ENCODE measurements around the gene LSM2. TPM values are rescaled to one million over a fixed set of nuclear protein-coding genes. Genes with fewer than 3 reads are reported as not detected.
A peak's percentile ranks its signal among the peaks of the same experiment; 100 is the strongest.
"Not testable (repeated sequence)": the region's sequence is repeated elsewhere in the genome, so short reads cannot be mapped to it uniquely, and the experiment has no call there.

LSM2 gene
- polyA plus RNA-seq (2013, experiment 1 of 2; ENCODE audit: insufficient read length), result 70.0 TPM
- 54.2 TPM for polyA plus RNA-seq (2013, experiment 2 of 2; ENCODE audit: insufficient read length)

DNA sequence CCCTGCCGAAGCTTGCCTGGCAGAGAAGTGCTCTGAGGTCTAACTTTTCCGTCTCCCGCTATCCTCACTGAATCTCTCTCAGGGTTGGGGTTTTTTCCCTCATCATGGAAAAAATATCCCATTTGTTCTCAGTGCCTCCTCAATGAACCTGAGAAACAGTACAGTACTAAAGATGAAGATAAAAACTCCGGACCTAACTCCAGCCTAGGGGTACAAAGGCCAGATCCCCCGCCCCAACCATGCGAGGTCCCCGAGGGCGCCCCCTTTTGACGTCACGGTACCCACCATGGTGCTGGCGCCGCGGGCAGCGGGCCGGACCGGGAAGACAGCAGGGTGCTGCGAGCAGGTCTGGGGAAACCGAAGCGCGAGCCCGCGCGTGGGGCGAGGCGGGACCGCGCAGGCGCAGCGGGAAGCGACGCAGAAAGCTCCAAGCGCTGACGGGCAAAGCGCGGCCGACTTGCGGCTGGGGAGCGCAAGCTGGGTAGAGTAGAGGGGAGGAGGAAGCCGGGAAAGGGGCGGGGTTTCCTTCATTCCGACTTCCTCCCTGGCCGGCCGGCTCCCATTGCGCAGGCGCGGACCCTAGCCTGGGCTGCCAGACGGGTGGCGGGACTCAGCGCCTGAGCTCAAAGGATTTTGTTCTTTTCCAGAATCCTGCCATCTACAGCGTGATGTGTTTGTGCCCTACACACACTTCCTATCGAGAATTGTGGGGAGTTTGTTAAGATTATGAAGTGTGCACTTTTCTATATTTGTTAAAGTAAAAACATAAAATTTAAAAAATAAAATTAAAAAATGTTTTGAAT is at the start of gene LSM2:
LSM2 (minus strand) TSS at position 497 of the 803 bp plus-strand sequence; CDS start at position 288, 209 bp downstream.
- peak; percentile 95 for DNase-seq

DNA sequence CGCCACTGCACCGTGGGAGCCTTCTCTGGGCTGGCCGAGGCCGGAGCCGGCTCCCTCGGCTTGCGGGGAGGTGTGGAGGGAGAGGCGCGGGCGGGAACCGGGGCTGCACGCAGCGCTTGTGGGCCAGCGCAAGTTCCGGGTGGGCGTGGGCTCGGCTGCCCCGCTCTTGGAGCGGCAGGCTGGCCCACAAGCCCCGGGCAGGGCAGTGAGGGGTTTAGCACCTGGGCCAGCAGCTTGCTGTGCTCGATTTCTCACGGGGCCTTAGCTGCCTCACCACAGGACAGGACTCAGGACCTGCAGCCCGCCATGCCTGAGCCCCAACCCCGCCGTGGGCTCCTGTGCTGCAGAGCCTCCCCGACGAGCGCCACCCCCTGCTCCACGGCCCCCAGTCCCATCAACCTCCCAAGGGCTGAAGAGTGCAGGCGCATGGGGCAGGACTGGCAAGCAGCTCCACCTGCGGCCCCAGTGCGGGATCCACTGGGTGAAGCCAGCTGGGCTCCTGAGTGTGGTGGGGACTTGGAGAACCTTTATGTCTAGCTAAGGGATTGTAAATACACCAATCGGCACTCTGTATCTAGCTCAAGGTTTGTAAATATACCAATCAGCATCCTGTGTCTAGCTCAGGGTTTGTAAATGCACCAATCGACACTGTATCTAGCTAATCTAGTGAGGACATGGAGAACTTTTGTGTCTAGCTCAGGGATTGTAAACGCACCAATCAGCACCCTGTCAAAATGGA is 45.4 kb upstream of the LSM2 start:
- DNase-seq, result not testable (repeated sequence)

DNA sequence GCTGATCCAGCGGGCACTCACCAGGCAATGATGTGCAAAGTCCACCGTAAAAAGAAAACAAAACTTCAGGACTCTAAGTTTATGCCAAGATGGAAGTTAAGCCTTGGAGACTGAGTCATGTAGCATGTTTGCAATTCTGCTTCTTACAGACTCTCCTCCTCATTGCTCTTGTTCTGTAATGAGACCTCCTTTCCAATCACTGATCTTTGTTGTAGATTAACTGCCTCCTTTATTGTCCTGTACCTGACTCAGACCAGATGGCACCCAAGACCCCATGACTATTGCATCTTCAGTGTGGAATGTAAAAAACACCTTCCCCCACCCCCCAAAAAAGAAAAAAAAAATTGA is 44.7 kb upstream of the LSM2 start:
- no peak for DNase-seq

DNA sequence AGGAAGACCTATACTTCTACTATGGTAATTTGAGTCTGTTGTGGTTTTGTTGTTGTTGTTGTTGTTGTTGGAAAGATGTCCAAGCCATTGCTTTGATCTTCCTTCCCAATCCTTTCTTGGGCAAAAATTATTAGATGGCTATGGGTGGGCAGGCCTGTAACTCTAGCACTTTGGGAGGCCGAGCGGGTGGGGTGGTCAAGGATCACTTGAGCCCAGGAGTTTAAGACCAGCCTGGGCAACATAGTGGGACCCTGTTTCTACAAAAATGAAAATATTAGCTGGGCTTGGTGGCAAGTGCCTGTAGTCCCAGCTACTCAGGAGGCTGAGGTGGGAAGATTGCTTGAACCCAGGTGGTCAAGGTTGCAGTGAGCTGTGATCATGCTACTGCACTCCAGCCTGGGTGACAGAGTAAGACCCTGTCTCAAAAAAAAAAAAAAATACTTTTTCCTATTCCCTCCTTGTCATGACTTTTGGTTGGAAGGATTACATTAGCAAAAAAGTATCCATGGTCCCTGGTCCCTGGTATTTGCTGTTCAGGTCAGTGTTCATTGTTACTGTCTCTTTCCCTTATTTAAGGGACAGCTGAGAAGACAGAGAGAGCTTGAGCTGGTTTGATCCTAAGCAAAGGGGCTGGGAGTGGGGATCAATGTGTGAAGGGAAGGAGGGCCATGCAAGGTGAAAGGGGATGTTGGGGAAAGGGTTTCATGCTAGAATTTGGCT is 44.2 kb upstream of the LSM2 start:
- no peak for DNase-seq

DNA sequence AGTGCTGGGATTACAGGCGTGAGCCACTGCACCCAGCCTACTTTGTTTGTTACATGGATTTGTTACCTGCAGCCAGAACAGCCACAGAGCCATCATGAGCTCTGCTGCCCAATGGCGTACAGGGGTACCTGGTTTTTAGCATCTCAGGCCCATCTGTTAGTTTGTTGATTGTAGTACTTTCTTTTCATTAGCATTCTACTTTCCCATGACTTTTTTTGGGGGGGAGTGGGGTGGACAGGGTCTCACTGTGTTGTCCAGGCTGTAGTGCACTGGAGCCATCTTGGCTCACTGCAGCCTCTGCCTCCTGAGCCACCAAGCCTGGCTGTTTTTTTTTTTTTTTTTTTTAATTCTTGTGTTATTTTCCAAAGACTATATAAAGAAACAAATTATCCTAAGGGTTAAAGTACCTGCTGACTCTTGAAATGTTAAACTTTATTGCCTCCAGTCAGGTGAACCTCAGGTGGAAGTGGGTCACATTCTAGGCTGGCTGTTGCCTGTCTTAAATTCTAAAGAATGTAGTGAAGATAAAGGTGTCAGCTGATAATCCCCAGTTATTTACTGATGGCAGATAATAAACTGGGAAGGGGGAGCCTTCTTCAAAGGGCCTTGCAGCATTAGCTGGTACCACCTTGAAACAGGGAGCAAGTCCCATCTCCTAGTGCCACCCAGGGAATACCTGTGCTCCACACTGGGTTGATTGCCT is 40.7 kb upstream of the LSM2 start:
- DNase-seq, result no peak

DNA sequence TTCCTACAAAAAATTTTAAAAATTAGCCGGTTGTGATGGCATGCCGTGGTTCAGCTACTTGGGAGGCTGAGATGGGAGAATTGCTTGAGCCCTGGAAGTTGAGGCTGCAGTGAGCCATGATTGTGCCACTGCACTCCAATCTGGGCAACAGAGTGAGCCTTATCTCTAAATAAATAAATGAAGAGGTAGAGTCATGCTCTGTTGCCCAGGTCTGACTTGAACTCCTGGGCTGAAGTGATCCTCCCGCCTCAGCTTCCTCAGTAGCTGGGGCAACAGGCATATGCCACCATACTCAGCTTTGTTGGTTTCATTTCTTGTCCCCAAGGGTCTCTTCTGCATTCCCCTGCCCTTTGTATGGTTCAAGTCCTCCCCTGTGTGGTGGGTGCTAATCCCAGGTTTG is 37.7 kb upstream of the LSM2 start:
- DNase-seq, result no peak

DNA sequence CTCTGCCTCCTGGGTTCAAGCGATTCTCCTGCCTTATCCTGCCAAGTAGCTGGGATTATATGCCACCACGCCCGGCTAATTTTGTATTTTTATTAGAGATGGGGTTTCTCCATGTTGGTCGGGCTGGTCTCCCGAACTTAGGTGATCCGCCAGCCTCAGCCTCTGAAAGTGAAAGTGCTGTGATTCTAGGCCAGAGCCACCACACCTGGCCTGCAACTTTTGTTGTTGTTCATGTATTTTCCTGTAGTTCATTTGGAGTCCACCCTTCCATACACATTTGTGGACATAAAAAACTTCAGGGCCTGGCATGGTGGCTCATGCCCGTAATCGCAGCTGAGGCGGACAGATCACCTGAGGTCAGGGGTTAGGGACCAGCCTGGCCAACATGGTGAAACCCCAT is 35.3 kb upstream of the LSM2 start:
- no peak for DNase-seq

DNA sequence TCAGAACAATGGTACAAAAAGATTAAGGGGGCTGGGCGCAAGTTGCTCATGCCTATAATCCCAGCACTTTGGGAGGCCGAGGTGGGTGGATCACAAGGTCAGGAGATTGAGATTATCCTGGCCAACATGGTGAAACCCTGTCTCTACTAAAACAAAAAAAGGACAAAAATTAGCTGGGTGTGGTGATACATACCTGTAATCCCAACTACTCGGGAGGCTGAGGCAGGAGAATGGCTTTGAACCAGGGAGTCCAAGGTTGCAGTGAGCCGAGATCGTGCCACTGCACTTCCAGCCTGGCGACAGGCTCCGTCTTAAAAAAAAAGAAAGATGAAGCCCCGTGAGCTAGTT is 33.0 kb upstream of the LSM2 start:
- DNase-seq, result not testable (repeated sequence)

DNA sequence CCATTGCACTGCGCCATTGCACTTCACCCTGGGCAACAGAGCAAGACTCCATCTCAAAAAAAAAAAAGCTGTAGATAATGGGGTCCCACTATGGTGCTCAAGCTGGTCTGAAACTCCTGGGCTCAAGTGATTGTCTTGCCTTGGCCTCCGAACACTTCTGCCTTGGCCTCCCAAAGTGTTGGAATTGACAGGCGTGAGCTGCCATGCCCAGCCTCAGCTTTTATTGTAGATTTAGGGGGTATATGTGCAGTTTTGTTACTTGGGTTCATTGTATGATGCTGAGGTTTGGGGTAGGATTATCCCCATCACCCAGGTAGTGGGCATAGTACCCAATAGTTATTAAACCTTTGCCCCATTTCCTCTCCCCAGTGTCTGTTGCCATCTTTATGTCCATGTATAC is 32.2 kb upstream of the LSM2 start:
- DNase-seq, result no peak

DNA sequence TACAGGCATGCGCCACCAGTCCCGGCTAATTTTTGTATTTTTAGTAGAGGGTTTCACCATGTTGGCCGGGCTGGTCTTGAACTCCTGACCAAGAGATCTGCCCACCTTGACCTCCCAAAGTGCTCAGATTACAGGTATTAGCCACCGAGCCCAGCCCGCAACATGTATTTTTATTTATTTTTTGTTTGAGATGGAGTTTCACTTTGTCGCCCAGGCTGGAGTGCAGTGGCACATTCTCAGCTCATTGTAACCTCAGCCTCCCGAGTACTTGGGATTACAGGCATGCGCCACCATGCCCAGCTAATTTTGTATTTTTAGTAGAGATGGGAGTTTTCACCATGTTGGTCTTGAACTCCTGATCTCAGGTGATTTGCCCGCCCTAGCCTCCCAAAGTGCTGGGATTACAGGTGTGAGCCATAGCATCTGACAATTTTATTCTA is 31.4 kb upstream of the LSM2 start:
- not testable (repeated sequence) for DNase-seq

DNA sequence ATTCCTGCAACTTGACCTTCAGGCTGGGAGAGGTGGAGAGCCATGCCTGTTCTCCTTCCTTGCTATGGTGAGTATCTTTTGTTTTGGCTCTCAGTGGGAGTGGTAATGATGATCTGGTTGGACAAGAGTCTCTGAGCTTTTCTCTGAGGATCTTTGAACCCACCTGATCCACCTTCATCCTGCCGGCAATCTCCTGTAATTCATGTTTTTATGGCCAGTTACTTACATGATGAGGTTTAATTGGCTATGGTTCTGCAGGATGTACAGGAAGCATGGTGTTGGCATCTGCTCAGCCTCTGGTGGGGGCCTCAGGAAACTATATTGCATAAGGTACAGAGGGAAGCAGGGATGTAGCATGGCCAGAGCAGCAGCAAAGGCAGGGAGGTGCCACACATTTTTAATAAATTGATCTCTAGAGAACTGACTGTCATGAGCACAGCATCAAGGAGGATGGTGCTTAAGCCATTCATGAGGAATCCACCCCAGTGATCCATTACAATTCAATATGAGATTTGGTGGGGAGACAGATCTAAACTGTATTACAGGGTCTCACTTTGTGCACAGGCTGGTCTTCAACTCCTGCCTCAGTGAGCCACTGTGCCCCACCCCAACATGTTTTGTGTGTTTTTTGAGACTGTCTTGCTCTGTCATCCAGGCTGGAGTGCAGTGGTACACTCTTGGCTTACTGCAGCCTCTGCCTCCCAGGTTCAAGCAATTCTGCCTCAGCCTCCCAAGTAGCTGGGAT is 30.8 kb upstream of the LSM2 start:
- DNase-seq, result no peak

DNA sequence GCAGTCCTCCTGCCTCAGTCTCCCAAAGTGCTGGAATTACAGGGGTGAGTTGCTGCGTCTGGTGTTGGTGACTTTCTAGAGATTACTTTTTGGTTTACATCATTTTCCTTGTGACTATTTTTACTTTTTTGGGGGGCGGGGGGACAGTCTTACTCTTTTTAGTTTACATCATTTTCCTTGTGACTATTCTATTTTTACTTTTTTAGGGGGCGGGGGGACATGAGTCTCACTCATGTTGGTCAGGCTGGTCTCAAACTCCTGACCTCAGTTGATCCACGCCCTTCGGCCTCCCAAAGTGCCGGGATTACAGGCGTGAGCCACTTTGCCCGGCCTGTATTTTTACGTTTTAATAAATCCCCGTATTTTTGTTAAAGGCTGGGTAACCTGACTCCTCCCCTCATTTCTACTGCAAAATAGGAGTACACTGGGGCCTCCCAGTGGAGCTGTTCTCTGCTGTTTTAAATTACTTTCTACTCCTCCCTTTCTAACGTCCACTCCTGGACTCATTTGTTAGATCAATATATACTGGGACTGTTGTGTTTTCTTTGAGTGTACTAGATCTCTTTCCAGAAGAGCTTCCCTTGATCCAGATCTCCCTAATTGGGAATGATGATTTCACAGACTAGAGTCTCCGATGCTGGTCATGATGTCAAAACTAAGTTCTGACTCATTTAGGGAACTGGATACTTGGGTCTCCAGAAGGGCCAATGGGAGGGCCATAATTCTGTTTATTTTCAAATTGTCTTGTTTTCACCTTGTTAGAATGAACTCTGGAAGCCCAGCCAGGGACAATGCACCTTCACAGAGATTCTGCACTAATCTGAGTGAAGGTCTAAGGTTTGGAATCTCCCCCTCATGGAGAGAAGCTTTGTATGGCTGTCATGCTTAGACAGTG is 30.0 kb upstream of the LSM2 start:
- peak; percentile 41 for DNase-seq

DNA sequence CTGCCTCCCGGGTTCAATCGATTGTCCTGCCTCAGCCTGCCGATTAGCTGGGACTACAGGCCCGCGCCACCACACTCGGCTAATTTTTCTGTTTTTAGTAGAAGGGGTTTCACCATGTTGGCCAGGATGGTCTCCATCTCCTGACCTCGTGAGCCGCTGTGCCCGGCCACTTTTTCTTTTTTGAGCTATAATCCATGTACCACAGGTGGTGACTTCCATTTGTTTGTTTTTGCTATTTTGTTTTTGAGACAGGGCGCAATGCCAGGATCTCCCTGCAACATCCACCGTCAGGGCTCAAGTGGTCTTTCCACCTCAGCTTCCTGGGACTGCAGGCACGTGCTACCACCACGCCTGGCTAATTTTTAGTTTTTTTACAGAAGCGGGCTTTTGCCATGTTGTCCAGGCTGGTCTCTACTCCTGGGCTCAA is 29.3 kb upstream of the LSM2 start:
- DNase-seq, result no peak

DNA sequence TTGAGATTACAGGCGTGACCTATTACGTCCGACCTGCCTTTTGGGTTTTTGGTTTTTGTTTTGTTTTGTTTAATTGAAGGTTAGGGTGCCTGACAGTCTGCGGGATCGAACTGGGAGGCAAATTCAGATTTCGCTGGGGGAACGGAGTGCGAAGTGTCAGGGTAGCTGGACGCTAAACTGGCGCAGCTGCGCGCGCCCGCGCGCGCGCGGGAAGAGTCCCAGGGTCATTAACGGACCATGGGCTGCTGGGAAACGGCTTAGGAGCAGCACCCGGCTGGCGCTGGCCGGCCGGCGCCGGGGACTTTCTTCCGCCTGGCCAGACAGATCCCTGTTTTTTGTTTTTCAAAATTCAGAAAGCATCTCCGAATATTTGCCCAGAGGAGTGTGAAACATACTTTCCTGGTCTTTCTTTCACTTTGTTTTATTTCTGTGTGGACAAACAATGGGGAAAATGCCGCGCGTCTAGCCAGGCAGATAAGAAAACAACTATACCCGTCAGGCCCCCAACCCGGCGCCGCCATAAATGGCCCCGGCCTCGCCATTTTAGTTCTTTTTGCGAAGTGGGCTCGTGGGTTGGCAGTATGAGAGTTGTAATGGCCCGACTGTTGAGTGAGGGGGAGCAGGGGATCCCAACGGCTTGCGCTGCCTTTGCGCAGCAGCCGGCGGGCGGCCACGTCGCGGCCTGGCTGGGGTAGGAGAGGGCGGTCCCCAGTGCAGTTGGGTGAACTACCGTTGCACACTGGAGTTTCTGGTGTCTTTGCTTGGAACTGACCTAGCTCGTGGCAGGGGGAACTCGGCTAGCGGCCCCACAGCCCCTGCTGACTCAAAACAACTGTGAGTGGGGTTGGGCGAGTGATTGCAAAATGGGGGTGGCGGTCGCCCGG is 27.8 kb upstream of the LSM2 start:
- DNase-seq, result peak; percentile 87

DNA sequence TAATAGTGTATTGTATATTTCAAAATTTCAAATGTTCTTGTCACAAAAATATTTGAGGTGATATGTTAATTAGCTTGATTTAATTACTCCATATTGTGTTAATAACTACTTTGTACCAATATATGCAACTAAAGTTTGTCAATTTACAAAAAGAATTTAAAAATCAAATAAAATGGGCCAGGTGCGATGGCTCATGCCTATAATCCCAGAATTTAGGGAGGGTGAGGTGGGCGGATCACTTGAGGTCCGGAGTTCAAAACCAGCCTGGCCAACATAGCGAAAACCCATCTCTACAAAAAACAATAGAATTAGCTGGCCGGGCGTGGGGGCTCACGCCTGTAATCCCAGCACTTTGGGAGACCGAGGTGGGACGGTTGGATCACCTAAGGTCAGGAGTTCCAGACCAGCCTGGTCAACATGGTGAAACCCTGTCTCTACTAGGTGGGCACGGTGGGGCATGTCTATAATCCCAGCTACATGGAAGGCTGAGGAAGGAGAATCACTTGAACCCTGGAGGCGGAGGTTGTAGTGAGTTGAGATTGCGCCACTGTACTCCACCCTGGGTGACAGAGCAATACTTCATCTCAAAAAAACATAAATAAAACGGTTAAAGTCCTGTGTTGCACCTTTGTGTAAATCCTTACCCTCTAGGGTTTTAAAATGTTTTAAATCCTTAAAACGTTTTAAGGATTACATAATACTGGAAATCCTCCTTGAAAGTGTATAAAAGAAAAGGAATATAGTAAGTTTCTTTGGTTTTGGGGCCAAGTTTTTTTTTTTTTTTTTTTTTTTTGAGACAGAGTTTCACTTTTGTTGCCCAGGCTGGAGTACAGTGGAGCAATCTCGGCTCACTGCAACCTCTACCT is 24.8 kb upstream of the LSM2 start:
- no peak for DNase-seq

DNA sequence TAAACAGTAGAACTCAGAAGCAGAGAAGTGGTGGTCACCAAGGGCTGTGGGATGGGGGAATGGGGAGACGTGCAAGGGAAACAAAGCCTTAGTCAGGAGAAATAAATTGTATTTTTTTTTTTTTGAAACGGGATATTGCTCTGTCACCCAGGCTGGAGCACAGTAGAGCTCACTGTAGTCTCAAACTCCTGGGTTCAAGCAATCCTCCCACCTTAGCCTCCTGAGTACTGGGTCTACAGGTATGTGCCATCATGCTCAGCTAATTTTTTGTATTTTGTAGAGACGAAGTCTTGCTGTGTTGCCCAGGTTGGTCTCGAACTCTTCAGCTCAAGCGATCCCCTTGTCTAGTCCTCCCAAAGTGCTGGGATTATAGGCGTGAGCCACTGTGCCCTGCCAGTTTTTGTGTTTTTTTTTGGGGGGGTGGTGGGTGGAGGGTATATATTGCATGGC is 24.1 kb upstream of the LSM2 start:
- DNase-seq, result no peak

DNA sequence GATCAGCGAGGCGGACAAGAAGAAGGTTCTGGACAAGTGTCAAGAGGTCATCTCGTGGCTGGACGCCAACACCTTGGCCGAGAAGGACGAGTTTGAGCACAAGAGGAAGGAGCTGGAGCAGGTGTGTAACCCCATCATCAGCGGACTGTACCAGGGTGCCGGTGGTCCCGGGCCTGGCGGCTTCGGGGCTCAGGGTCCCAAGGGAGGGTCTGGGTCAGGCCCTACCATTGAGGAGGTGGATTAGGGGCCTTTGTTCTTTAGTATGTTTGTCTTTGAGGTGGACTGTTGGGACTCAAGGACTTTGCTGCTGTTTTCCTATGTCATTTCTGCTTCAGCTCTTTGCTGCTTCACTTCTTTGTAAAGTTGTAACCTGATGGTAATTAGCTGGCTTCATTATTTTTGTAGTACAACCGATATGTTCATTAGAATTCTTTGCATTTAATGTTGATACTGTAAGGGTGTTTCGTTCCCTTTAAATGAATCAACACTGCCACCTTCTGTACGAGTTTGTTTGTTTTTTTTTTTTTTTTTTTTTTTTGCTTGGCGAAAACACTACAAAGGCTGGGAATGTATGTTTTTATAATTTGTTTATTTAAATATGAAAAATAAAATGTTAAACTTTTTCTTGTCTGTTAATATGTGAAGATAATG is 23.0 kb upstream of the LSM2 start:
- DNase-seq, result peak; percentile 58
